Subcutaneous adipose tissue (tissue), 4 donors: Measurements from ENCODE around the gene GRID1. TPM values are rescaled to one million over a fixed set of nuclear protein-coding genes. Genes with fewer than 3 reads are reported as not detected.

Source experiments
- total RNA-seq, 4 donors: library from RNA; depleted of rRNA; stranded (reverse); fragments of >200 nt; gene quantifications; one replicate each; pipeline ENCODE4 v1.1.0, GENCODE V29; 2016
- TF ChIP-seq, protein P1 (sequence below): fragments of 450-650 bp; IDR thresholded peaks from one replicate; pipeline ENCODE4 v1.5.1; 2016; ENCODE audit warnings: low read depth, mild to moderate bottlenecking, control low read depth, antibody characterized with exemption, moderate library complexity

GRID1 gene
- total RNA-seq, 4 donors from 2014 or later = 0.49 to 2.0 (median 1.1) TPM

DNA sequence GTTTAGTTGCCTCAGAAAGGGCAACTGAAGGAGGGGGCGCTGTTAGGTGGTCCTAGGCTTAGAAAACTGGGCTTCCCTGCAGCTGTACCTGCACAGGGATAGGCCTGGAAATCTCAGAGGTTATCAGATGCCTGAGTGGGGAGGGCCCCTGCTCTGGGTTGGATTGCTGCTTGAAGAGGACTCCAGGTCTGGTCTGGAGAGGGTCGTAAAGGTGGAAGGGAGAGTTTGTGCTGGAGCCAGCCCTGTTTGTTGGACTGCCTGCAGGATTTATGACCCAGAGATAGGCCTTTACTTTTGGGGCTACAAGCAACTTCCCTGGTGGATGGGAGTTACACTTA lies 765.9 kb downstream of the GRID1 start:
- TF ChIP-seq, protein P1, sequence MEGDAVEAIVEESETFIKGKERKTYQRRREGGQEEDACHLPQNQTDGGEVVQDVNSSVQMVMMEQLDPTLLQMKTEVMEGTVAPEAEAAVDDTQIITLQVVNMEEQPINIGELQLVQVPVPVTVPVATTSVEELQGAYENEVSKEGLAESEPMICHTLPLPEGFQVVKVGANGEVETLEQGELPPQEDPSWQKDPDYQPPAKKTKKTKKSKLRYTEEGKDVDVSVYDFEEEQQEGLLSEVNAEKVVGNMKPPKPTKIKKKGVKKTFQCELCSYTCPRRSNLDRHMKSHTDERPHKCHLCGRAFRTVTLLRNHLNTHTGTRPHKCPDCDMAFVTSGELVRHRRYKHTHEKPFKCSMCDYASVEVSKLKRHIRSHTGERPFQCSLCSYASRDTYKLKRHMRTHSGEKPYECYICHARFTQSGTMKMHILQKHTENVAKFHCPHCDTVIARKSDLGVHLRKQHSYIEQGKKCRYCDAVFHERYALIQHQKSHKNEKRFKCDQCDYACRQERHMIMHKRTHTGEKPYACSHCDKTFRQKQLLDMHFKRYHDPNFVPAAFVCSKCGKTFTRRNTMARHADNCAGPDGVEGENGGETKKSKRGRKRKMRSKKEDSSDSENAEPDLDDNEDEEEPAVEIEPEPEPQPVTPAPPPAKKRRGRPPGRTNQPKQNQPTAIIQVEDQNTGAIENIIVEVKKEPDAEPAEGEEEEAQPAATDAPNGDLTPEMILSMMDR = no peak

DNA sequence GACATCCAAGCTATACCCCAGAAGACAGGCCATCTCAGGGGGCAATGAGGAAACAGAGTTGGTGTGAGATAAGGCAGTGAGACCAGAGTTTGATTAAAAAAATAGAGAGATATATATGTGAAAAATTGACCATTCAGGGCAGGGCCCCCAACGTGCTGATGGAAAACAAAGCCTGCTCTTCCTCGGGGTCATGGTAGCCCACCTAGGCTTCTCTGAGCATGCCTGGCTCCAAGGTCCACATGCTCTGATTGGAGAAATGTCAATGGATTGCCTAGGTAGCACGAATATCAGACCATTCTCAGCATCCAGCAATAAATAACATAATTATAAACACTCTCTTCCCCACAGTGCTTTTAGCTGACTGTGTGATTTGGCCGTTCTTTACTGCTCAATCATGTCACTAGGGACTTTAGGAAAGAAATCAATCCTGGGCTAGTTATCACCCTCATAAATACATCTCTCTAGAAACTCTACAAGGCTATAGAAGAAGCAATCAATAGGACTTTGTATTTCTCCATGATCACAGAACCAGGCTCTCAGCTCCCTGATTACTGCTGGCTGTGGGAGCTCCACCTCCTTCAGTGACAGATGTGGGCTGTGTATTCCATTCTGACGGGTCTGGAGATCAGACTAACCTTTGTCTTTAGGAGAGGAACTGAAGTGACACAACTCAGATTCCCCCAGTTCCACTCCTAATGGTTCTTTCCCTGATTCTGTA lies 766.4 kb downstream of the GRID1 start:
- TF ChIP-seq, protein P1 = no peak

DNA sequence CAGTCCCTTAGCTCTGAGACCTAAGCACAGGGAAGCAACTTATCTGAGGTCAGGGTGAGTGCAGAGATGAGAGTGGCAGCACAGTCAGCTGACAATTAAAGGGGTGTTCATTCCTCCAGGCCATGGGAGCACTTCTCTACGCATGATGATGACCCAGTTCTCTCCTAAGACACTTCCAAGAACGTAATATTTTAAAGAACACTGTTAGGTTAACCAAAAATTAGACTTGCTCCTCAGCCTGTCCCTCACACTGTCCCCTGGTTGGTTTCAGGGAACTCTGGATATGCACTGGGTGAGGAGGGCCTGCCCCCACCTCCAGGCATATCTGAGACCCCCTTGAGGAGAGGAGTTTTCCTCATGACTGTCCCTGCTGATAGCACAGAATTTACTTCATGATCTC lies 767.5 kb downstream of the GRID1 start:
- TF ChIP-seq, protein P1 = no peak

DNA sequence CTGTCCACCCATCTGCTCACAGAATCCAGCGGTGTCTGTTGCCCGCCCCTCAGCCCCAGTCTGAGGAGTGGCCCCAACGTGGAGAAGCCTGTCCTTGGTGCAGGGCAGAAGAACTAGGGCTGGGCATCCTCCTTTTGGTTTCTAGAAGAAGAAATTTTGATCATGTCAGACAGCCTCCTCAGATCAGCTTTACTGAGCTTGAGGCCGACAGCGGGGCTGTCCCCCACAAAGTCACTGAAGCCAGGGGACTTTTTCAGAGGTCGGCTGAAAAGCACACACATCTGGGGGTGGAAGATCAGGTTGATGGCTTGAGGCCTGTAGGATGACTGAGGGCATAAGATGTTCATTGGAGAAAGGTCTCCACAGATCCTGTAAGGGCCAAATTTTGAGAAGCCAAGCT lies 767.9 kb downstream of the GRID1 start:
- TF ChIP-seq, protein P1 = no peak

DNA sequence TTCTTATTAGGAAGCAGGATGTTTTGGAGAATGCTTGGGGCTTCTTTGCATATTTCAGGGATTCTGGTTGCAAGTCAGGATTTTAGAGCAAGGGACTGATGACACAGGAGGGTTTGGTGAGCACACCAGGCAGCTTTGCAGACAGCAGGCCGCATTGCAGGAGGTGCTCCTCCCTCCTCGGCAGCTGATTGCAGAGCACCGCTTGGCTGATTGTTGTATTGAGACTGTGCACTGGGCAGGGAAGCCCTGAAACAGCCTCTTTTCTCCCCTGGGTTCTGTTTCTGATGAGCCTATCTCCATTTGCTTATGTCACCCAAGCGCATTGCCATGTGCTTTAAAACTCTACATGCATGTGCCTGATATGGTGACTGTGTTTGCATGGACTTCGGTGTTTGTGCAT lies 769.6 kb downstream of the GRID1 start:
- TF ChIP-seq, protein P1 = no peak

DNA sequence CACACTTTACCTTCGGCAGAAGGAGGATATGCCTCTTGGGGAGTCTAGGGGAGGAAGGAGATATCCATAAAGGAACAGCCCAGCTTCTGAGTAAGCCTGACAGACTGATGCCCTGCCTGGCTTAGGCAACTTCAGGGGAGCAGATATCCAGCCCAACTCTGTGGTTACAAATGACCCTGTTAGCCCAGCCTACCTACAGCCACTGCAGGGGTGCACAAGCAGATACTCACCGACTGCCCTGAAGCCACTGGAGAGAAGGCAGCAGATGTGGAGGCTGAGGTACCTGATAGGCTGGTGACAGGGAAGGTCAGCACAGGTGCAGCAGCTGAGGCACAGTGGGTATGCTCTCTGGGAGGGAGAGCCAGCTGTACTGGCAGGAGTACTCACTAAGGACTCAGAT lies 770.2 kb downstream of the GRID1 start:
- TF ChIP-seq, protein P1 = no peak

DNA sequence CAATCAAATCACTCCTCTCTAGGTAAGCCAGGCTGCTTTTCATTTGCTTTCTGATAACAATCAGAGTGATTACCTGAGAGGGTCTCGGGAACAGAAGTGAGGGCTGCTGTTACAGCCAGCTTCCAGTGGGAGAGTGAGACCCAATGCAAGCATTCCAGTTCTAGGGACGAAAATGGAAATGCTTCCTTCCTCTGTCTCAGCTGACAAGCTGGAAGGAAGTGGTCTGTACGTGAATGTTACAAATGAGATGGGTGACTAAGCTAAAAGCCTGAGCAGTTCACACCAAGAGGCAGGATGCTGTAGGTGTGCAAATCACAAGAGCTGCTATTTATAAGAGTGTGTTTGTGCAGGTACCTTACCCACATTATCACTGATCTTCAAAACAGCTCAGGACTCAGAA lies 772.4 kb downstream of the GRID1 start:
- TF ChIP-seq, protein P1 = no peak
